RWPE2 (cell line): Measurements from ENCODE around the gene PACS1.

ENCODE experiments used
- ATAC-seq: fragments of 200-7000 bp; cut with Tn5 transposase; 3 replicates; pipeline ENCODE4 v1.9.1; 2021; ENCODE audit warnings: low read depth
- DNase-seq: peaks from one replicate; pipeline ENCODE4 v3.0.0-alpha.2; 2020; ENCODE audit warnings: low spot score
- H3K27ac ChIP-seq: fragments of 450-650 bp; 2 replicates; pipeline ENCODE4 v1.5.1; 2017; ENCODE audit warnings: mild to moderate bottlenecking; ENCODE audit not compliant: poor library complexity, severe bottlenecking
- H3K27me3 ChIP-seq: fragments of 250-450 bp; sonication (Bioruptor Pico); 2 replicates; pipeline ENCODE4 v1.5.1; 2021; ENCODE audit warnings: mild to moderate bottlenecking, moderate library complexity; ENCODE audit not compliant: insufficient read depth, poor library complexity, severe bottlenecking
- H3K36me3 ChIP-seq: fragments of 250-450 bp; sonication (Bioruptor Pico); 2 replicates; pipeline ENCODE4 v1.5.1; 2020; ENCODE audit warnings: low read depth, mild to moderate bottlenecking, moderate library complexity
- H3K4me1 ChIP-seq: fragments of 250-450 bp; sonication (Bioruptor Pico); 2 replicates; pipeline ENCODE4 v1.5.1; 2021; ENCODE audit warnings: mild to moderate bottlenecking, moderate library complexity; ENCODE audit not compliant: insufficient read depth, poor library complexity, severe bottlenecking
- H3K4me3 ChIP-seq: fragments of 250-450 bp; sonication (Bioruptor Pico); 2 replicates; pipeline ENCODE4 v1.5.1; 2021; ENCODE audit warnings: mild to moderate bottlenecking, moderate library complexity; ENCODE audit not compliant: severe bottlenecking
- H3K9me3 ChIP-seq: fragments of 250-450 bp; sonication (Bioruptor Pico); 2 replicates; pipeline ENCODE4 v1.5.1; 2021; ENCODE audit warnings: mild to moderate bottlenecking, moderate library complexity; ENCODE audit not compliant: severe bottlenecking
- CTCF ChIP-seq: fragments of 450-650 bp; IDR thresholded peaks from one replicate; pipeline ENCODE4 v1.5.1; 2017; ENCODE audit warnings: mild to moderate bottlenecking, moderate library complexity; ENCODE audit not compliant: poor library complexity, severe bottlenecking

The PACS1 gene

DNA sequence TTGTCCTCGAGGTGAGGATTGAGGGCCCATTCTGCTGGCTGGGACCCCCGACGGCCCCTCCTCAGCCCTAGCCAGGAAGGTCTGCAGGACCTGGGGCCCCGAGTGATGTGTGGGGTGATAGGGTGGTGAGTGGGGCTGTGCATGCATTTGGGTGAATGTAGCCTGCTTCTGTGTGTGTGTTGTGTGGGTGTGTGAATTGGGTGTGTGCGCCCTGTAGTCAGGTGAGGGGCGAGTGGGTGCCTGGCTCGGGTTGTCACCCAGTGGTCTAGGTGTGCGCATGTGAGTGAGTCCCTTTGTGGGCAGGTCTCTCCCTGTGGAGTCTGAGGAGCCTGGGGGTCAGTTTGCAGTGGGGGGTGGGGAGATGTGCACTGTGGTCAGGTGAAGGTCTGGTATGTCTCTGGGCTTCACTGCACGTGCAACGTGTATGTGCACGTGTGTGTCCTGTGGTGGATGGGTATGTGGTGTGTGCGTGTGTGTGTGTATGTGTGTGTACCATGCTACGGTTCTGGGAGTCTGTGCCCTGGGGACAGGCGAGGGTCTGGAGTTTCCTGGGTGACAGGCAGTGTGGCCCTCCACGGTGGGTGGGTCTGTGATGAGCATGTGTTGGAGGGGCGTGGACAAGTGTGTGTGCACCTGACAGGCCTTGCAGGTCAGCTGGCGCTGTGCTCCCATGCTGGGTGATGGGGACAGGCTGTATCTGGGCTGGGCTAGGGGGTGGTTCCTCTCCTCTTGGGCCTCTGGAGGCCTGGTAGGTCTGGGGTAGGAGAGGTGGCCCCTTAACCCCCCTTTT is 222.7 kb downstream of the PACS1 start:
- no peak for TF ChIP-seq CTCF
- H3K27ac ChIP-seq: no peak overlapping the region
- H3K4me3 ChIP-seq: no peak overlapping the region
- no peak for DNase-seq
- no peaks in the 10 kb centered on the region for H3K9me3 ChIP-seq
- peaks cover 35% of the 10 kb centered on the region for H3K27me3 ChIP-seq
- H3K36me3 ChIP-seq: no peaks in the 10 kb centered on the region
- H3K4me1 ChIP-seq: peaks cover 6% of the 10 kb centered on the region
- ATAC-seq: no peak

DNA sequence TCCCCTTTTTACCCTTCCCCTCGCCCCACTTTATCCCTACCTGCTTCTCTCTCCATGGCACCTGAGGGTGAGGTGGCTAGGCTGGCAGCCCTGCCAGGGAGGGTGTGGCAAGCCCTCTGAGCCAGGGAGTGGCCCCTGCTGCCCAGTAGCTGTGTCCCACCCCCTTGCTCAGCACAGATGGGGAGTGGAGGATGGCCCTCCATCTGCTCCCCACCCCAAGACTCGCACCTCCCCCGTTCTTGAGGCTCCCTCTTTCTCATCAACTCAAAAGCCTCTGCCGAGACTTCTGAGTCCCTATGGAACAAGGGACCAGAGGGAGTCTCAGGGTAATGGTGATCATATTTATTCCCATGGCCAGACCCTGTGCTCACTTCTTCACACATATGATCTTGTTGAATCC is 223.3 kb downstream of the PACS1 start:
- DNase-seq (no peak), ATAC-seq (no peak)
- no peaks in the 10 kb centered on the region for H3K36me3 ChIP-seq
- H3K9me3 ChIP-seq: no peaks in the 10 kb centered on the region
- peaks cover 35% of the 10 kb centered on the region for H3K27me3 ChIP-seq
- H3K4me3 ChIP-seq: no peak overlapping the region
- TF ChIP-seq CTCF: no peak
- H3K4me1 ChIP-seq: peaks cover 3% of the 10 kb centered on the region
- H3K27ac ChIP-seq: no peak overlapping the region

DNA sequence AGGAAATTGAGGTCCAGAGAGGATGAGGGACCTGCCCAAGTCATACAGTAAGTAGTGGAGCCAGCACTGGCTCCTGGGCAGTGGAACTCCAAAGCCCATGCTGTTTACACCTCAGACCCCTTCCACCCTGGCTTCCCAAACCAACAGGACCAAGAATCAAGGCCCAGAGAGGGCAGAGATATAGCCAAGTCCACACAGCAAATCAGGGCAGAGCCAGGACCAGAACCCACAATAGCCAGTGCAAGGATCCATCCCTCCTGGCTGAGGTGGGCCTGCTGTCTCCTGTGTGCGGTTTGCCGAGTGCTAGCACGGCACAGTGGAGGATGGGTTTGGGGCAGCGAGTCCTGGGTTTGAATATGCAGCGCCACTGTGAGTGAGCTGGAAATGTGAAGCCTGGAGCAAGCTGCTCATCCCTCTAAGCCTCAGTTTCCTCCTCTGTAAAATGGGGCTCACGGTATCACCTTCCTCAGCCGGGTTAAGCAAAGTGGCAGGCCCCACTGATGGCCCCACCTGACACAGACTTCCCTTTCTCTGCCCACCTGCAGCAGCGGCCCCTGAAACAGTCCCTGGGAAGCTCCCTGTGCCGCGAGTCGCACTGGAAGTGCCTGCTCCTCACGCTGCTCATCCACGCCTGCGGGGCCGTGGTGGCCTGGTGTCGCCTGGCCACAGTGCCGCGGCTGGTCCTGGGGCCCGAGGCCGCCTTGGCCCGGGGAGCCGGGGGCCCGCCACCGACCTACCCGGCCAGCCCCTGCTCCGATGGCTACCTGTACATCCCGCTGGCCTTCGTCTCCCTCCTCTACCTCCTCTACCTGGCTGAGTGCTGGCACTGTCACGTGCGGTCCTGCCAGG is 223.9 kb downstream of the PACS1 start:
- DNase-seq (no peak), ATAC-seq (no peak)
- peaks cover 35% of the 10 kb centered on the region for H3K27me3 ChIP-seq
- H3K4me3 ChIP-seq: no peak overlapping the region
- H3K36me3 ChIP-seq: no peaks in the 10 kb centered on the region
- H3K27ac ChIP-seq: no peak overlapping the region
- no peak for TF ChIP-seq CTCF
- H3K9me3 ChIP-seq: no peaks in the 10 kb centered on the region
- H3K4me1 ChIP-seq: peaks cover 3% of the 10 kb centered on the region
